ENCODE results near the gene SLC25A24.

The SLC25A24 gene

DNA sequence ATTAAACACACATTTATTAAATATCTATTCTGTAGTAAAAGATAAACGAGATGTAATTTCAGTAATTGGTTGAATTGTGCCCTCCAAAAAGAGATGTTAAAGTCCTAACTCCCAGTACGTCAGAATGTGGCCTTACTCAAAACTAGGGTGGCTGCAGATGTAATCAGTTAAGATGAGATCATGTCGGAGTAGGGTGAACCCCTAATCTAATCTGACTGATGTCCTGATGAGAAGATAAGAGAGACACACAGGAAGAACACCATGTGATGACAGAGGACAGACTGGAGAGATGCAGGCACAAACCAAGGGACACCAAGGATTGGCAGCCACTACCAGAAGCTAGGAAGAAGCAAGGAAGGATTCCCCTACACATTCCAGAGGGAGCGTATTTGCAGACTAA, 104.1 kb downstream of the SLC25A24 start:
- DNase-seq (ENCODE audit: low read depth) = no peak

DNA sequence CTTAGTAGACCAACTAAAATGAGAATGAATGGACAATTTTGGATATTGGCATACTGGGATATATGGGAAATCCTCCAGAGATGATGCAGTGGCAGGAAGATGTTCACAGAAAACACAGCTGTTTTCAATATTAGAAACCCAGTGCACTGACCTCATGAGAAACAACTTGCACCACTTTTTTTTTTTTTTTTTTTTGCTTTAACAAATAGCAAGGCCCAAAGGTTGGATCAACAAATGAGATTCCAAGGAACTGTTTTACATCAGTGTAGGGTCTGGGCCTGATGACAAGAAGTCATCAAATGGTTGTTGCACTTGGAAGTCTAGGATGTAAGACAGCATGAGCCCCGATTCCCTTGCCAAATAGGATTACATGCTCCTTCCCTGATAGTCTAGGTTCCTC, 110.7 kb downstream of the SLC25A24 start:
- peak; percentile 4 for DNase-seq (ENCODE audit: low read depth)

DNA sequence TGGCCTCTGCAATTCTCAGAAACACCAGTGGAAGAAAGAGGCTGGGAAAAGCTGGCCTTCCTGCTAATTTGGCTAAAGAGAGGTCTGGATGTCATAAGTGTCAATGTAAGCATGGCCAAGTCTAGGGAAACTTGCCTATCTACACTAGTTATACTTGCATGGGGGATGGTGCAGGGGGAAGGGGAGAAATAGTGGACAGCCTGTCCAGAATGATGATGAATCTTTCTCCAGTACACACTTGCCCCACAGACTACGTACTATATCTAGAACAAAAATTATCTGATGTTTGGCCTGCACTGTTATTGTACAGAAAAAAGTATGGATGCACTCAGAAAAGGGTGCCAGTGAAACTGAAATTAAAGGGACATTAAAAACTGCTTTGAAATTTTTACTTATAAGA, 114.5 kb downstream of the SLC25A24 start:
- DNase-seq (ENCODE audit: low read depth) = no peak

DNA sequence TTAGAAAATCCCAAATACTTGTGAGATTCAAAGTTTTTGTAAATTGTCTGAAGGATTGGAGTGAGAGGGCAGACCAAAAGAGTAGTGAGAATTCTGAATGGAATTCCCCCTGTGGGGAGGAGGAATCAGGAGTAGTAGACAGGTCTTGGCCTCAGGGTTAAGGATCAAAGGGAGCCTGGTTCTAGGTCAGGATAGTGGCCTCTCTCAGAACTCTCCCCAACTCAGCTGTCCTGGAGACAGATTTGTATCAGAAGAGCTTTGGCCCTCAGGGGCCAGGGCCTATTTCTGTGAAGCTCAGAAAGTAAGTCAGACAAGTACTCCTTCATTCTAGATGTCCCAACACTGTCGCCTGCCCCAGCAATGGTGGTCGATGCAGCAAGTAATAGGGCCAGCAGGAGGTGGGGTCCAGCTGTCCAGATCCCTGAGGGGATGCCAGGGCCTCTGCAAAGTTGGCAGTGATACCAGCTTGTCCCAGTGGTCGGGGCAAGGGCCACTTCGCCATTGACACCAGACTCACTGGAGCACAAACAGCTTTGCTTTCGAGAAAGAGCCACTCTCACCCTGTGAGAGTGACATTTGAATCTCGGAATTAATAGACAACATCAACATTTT, 115.2 kb downstream of the SLC25A24 start:
- no peak for DNase-seq (ENCODE audit: low read depth)

Measured in HS-5 (cell line).